Measurements from ENCODE around the gene ZNF319. TPM values are rescaled to one million over a fixed set of nuclear protein-coding genes. Genes with fewer than 3 reads are reported as not detected.
A peak's percentile ranks its signal among the peaks of the same experiment; 100 is the strongest.

The ZNF319 gene
- total RNA-seq, 4 donors from 2014 or later: 4.4 to 16.0 (median 8.0) TPM

- no peak overlapping the region for H3K4me3 ChIP-seq
- no peak for ATAC-seq
- H3K27ac ChIP-seq: no peak overlapping the region
- H3K4me1 ChIP-seq: peaks cover 0 to 90% (median 29%) of the 10 kb centered on the region in 3 donors
- H3K27me3 ChIP-seq: no peaks in the 10 kb centered on the region
- WGBS, 2 donors (ENCODE audit: low coverage in 1 of 2): 80 to 92% methylated on average over 1 to 2 of the region's 2 CpGs
- TF ChIP-seq EP300 (IDR thresholded peaks at IDR 0.05) (no peak), CTCF (IDR thresholded peaks at IDR 0.05) (no peak), POLR2A (IDR thresholded peaks at IDR 0.05) (no peak), POLR2AphosphoS5 (IDR thresholded peaks at IDR 0.05) (no peak)
- no peaks in the 10 kb centered on the region for H3K36me3 ChIP-seq
- no peaks in the 10 kb centered on the region for H3K9me3 ChIP-seq
Observed at GRCh38 chr16:58029410-58029809, 28.9 kb upstream of the ZNF319 start.

- Histone ChIP-seq H3K4me3 (no peak overlapping the region), H3K9me3 (no peaks in the 10 kb centered on the region), H3K4me1 (peaks cover 0 to 92% (median 29%) of the 10 kb centered on the region in 3 donors), H3K27me3 (no peaks in the 10 kb centered on the region), H3K27ac (peak overlapping the region in 1 of 4 donors; percentile 83), H3K36me3 (no peaks in the 10 kb centered on the region)
- WGBS, 2 donors (ENCODE audit: low coverage in 1 of 2): 48 to 80% methylated on average over 2 to 3 of the region's 6 CpGs
- ATAC-seq: no peak
- TF ChIP-seq EP300 (IDR thresholded peaks at IDR 0.05): no peak
- no peak for TF ChIP-seq POLR2AphosphoS5 (IDR thresholded peaks at IDR 0.05)
- TF ChIP-seq CTCF (IDR thresholded peaks at IDR 0.05): no peak
- TF ChIP-seq POLR2A (IDR thresholded peaks at IDR 0.05): no peak
Observed at GRCh38 chr16:58028541-58029070, 28.1 kb upstream of the ZNF319 start.

- Histone ChIP-seq H3K9me3 (no peaks in the 10 kb centered on the region), H3K36me3 (no peaks in the 10 kb centered on the region), H3K27me3 (no peaks in the 10 kb centered on the region), H3K27ac (peak overlapping the region in 3 of 4 donors; percentile 83 to 89 (median 89)), H3K4me3 (peak overlapping the region in 1 of 2 donors; percentile 84), H3K4me1 (peaks cover 0 to 92% (median 26%) of the 10 kb centered on the region in 3 donors)
- ATAC-seq: no peak
- 60% methylated on average over 1 of the region's 8 CpGs; no CpG with 5 or more reads in 1 of the 2 donors for WGBS, 2 donors (ENCODE audit: low coverage in 1 of 2)
- TF ChIP-seq EP300 (IDR thresholded peaks at IDR 0.05) (no peak), CTCF (IDR thresholded peaks at IDR 0.05) (no peak), POLR2A (IDR thresholded peaks at IDR 0.05) (no peak), POLR2AphosphoS5 (IDR thresholded peaks at IDR 0.05) (no peak)
Observed at GRCh38 chr16:58027916-58028455, 27.5 kb upstream of the ZNF319 start.

- Histone ChIP-seq H3K27ac (peak overlapping the region in 3 of 4 donors; percentile 83 to 89 (median 89)), H3K9me3 (no peaks in the 10 kb centered on the region), H3K27me3 (no peaks in the 10 kb centered on the region), H3K4me1 (peaks cover 0 to 92% (median 28%) of the 10 kb centered on the region in 3 donors), H3K4me3 (peak overlapping the region; percentile 68 to 84), H3K36me3 (no peaks in the 10 kb centered on the region)
- TF ChIP-seq POLR2A (IDR thresholded peaks at IDR 0.05) (no peak), POLR2AphosphoS5 (IDR thresholded peaks at IDR 0.05) (no peak), CTCF (IDR thresholded peaks at IDR 0.05) (no peak), EP300 (IDR thresholded peaks at IDR 0.05) (no peak)
- ATAC-seq: no peak
- WGBS, 2 donors (ENCODE audit: low coverage in 1 of 2): 7% methylated on average over 6 of the region's 43 CpGs; no CpG with 5 or more reads in 1 of the 2 donors
Observed at GRCh38 chr16:58027161-58027915, 26.9 kb upstream of the ZNF319 start.
